Fibroblast of skin of back (primary cell): Measurements from ENCODE around the gene FHIT.

Source experiments
- DNase-seq: peaks from one replicate; pipeline ENCODE4 v3.0.0-alpha.2; 2013

FHIT gene

DNA sequence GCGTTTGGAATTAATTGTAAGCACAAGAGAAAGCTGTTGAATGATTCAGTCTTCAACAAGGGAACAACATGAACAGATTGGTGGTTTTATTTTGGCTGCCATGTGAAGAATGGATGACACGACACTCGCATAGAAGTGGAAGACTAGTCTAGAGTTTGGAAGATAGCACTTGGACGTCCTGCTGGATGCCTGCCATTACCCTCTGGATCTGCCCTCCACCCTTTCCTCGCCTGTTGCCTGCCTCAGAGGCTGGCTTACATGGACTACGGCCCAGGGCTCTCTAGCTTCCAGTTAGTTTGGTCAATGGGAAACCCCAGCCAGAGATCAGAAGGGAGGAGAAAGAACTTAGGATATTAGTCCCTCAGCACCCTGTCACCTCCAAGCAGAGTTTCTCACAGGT is 493.5 kb downstream of the FHIT start:
- DNase-seq: no peak

DNA sequence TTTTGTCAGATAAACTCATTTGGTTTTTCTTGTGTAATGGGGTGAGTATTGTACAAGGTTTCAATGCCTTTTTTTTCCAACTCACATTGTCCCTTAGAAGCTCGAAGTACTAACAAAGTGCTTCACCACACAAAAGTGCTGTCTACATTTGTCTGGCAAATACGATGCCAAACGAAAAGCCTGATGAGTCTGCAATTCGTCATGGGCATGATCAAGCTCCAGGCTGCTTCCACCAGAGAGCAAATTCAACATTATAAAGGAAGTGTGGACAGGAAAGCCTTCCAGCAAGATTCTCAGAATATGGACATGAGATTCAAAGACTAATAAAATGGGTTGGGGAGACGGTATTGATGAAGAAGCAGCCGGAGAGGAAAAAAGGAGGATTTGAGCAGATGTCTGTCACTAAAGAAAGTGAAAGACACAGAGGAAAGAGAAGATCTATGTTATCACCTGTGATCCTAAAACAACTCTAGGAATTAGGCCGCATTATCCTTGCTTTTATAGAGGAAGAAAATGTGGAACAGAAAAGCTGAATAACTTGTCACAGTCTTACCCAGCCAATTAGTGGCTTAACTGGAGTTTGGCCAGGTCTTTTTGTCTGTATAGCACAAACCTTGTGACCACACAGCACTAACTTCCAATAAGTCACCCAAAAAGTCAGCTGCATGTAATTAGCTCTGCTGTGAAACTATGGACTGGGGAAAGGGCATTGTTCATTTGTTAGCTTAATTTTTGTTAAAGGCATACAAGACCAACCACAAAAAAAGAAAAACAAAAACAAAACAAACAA is 494.8 kb downstream of the FHIT start:
- DNase-seq: no peak

DNA sequence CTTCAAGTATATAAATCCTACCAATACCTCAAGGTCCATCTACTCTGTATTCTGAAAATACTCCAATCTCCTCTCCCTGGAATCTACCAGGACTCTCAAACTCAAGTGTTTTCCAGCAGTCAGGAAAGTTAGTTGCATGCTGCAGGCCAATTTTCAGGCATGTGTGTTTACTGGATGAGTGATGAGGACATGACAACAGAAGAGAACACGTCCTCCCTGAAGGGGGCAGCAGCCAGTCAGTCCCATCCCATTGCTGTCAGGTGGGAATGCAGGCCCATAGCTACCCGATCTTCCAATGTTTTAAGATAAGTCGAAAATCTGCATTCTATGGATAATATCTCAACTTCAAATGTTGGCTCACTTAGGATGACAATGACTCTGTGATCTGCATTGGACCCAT is 496.2 kb downstream of the FHIT start:
- DNase-seq: no peak

DNA sequence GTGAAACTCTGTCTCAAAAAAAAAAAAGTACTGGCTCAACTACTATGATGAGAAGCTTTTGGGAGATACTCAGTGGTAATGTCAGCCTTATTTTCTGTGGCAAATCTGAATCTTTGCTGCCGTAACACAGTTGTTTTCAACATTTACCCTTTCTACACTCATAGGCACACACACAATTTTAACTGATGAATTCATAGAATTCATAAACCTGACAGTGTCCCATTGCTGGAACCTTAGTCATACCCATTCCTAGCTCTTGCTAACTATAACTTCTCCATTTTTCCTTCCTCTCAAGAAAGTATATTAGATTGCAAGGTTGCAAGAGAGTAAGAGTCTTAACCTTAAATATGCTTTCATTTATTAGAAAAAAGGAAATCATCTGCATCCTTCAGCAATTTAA is 496.6 kb downstream of the FHIT start:
- DNase-seq: peak; percentile 34

DNA sequence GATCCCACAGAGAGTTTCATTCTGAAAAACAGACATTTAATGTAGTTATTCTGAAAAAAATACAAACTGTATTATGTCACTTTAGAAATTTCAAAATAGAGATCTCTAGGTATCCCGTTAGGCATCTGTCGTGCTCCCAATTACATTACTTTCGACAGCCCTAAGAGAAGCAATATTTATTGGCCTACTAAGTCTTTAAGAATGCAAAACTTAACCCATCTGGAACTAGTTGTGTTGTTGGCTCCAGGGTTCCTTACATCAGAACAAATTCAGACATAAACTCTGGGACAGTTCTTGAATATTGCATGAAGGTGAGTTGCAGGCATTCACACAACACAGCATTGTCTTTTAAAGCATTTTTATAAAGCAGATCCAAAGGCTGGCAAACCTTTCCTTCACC is 498.4 kb downstream of the FHIT start:
- peak; percentile 46 for DNase-seq

DNA sequence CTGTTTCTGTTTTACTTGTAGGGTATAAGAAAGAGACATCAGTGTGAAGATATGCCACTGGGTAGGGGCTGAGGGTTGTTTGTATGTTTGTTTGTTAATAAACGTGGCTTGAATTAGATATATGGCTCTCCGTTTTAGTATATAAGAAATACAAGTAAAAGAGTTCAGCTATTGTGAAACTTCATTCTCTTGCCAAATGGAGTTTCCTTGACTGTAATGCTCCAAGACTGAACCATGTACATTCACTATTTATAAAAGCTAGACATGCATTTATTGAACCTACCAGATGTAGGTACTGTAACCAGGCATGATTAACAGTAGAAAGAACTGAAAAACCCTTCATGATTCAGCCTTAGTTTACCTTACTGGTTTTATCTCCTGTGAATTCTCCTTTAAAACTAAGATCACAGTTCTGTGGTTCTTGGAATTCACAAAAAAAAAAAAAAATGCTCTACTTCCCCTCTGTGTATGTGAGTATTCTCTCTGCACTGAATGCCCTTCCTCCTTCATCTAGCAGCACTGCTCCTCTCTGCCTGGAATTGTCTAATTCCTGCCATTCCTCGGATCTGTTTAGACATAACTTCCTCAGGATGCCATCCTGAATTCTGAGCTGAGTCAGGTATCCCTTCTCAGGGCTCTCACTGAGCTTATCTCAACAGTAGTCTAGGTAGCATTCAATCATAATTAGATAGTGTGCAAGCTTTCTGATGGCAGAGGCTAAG is 504.4 kb downstream of the FHIT start:
- DNase-seq: peak; percentile 55

DNA sequence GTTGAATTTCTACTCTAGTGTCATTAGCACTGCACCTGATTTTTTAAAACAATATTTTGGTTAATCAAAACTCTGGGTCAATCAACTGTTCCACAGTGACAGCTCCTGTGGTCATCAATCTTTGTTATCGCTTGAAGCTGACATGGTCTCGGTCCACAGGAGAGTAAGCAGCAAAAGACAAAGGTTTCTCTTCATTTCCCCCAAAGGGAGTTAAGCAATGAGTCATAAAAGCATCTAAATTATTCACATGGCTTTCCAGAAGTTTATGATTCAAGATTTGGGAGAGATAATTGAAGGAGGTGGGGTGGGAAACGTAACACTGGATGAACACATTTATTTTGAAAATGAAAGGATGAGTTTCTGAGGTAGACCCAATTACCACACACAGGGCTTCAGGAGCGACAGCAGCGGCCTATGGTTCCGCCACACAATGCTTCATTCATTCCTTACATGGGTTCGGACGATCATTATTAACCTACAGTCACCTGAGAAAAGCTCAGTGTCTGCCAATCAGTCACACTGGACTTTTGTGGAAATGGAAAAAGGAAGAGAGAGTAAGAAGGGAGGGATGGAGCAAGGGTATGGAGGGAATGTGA is 505.1 kb downstream of the FHIT start:
- no peak for DNase-seq

DNA sequence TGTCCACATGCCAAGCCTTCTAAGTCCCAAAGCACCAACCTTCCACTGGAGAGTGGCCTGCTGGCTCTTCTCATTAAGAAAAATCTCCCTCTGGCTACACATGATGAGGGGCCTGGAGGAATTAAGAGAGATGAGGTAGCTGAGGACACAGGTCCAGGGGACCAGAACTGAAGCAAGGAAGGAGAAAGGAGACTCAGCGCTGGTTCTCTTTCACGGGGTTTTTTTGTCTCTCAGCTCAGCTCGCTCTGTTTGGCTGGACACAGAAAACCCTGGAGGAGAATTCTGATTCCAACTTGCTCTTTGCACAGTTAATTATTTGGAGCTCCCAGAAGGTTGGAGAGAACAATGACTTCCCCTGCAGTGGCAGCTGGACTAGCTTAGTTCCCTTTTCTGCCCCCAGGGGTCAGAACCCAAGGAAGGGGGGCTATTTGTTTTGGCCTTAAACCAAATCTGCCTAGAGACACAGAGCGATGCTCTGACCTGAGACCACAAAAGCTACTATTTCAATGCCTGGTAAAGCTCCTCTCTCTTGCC is 507.6 kb downstream of the FHIT start:
- peak; percentile 34 for DNase-seq

DNA sequence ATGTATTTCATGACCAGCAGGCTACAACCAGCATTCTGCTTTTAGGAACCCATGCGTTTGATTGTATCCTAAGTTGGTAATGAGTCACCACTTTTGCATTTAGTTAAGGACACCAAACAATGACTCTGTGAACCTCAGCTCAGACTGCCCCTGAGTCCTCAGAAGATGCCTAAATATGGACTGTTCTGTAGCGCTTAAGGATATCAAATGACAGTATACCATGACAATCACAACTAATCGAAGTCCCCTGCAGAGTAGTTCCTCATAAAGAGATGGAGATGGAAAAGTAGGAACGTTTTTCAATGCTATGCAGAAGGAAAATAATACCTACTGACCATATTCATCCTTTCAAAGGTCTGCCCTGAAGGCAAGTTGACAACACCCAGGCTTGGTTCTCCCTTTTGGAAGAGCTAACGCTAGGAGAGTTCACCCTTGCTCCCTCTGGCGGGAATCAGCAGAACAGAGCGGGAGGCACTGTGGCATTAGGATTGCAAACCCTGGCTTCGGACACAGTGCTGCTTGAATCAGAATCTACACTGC is 508.6 kb downstream of the FHIT start:
- peak; percentile 96 for DNase-seq

DNA sequence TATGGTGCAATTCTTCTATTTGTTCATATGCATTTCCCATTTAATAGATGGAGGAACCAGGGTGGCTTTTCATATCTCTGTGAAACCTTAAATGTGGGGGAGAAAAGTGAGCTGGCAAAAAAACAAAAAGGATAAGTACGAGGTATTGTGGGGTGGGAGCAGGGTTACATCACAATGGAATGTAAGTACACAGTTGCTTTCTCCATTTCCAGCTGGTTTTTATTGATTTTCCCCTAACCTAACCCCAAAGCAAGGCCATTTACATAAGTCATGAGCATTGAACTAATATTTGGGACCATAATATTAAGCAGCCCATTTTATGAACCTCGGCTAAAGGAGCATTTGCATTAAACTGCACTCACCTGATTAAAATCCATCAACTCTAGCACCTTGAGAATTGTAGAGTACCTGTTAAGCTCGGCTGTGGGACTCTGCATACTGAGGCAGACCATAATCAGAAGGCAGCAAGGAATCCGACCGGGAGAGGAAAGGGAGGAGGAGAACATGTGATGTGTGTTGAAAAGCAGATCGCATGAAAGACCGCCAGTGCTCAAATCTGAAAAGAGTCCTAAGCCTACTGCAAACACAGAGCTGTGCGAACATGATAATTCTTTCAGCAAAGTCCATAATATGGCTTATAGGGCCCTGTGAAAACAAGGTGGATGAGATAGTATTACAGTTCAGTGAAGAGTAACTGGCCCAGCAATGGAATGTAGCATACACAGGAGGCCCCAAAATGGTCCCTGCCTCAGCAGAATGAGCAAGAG is 513.4 kb downstream of the FHIT start:
- DNase-seq: no peak

DNA sequence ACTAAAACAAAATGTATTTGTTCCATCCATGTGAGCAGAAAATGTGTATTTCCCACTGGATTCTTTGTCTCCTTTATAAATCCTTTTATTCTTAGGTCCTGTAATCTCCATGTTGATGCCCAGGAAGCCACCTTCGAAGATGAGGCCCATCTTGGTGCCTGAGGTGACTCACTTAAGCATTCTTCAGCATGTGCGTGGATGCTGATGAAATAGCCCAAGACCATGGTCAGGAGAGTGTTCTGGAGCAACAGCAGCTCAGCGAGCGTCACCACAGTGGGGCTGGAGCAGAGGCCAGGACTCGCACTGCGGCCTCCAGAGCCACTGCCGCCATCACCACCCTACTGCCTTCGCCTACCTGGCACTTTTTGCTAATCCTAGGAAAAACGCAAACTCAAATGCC is 520.9 kb downstream of the FHIT start:
- DNase-seq: no peak

DNA sequence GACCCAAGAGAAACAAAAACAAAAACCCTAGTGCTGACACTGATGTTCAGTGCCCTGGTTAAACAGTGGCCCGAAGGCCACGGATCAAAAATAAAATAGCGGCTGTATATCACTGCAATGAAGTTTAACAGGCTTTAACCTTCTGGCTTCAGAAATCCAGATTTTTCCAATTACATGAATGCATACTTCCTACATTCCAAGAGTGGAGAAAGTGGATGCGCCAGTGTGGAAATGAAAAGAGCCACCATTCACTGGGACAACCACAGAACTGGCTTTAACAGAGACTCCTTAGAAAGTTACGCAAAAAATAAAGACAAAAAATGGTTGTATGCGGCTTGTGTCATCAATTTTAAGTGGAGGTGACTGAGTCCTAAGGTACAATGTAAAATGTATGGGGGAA is 522.2 kb downstream of the FHIT start:
- no peak for DNase-seq

DNA sequence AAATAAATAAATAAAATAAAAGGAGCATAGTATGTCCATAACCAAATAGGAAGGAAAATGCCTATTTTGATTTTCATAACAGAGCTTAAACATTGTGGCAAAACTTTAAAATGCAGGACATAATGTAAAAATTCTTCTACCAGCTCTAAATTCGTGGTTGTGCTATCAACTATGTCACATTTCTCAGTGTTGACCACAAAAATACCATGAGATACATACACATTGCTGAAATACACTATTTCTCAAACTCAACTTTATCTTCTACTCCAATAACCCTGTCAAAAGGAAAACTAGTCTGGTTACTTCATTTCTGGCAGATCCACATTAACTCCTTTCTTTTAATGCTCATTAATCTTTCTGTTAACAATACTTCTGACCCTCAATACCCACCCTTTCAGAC is 523.2 kb downstream of the FHIT start:
- peak; percentile 49 for DNase-seq

DNA sequence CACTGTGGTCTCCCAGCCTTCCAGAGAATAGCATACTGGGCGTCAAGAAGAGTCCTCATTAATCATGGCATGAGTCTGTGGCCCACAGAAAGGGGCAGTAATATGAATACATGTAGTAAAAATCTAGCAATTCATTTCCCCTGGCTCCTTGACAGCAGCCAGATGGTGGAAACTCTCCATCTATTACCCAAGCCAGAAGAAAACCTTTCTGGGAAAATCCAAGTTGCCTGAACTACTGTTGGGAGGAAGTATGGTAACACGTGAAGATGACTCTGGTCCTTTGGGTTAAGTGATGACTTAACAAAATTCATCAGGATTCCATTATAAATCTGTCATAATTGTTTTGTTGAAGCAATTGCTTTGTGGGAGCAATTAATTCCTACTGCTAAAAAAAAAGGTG is 530.5 kb downstream of the FHIT start:
- peak; percentile 33 for DNase-seq

DNA sequence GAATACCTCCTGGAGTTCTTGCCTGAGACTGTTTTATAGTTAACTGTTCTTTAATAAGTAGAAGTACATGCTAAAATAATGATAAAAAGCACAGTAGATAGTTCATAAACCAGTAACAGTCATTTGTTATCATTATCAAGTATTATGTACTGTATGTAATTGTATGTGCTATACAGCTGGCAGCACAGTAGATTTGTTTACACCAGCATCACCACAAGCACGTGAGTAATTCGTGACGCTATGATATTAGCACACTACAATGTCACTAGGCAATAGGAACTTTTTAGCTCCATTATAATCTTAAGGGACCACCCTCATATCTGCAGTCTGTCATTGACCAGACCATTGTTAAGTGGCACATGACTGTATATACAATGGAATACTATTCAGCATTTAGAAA is 534.7 kb downstream of the FHIT start:
- no peak for DNase-seq

DNA sequence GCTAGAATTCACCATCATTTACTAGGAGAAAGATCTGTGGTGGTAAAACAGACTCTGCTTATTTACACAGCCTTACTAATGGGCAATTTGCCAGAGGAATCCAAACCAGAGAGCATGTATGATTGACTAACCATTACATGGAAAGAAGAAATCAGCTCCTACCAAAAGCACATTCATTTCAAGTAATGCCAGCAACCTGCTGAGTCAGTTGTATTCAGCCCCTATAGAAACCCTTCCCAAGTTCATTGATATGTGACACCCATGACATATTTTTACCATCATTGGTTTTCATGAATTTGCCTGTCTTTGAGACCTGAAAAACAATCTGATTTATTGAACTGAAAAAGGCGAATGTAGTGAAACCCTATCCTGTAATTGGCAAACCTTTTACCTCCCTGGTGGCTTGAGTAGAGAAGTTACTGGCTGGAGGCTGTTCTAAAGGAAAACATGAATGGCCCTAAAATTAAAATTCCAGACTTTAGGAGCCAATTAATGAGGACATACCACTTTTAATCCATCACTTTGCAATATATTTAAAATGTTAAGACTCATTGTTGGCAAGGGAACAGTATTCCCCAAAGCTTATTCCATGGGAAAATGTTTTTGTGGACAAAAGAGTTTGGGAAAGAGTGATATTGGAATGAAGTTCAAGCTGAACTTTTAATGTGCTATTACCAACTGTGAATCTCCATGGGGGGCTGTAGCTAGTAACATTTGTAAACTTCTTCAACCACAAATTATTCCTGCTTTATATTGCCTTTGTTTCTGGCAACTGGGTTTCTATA is 542.9 kb downstream of the FHIT start:
- DNase-seq: peak; percentile 84

DNA sequence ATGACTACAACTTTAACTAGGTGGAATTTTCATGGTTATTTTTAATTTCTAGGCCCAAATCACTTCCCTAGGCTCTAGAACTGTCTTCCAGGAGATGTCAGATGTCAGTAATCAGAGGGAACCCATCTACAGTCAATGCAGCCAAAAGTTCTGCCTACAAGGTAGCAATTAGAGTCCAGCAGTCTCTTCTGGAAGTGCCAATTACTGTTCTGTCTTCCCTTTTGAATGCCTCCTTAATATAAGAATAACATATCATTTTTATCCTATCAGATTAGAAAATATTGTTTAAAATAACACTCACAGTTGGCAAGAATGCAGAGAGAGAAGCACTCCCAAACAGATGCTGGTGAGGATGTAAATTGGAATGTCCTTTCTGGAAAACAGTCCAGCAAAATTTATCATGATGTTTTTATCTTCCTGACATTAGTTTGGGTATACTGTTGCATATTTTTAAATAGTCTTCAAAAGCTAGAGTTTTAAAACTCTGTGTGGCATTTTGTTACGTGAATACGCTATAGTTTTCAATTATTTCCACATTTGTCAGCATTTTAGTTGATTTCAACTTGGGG is 543.7 kb downstream of the FHIT start:
- peak; percentile 83 for DNase-seq

DNA sequence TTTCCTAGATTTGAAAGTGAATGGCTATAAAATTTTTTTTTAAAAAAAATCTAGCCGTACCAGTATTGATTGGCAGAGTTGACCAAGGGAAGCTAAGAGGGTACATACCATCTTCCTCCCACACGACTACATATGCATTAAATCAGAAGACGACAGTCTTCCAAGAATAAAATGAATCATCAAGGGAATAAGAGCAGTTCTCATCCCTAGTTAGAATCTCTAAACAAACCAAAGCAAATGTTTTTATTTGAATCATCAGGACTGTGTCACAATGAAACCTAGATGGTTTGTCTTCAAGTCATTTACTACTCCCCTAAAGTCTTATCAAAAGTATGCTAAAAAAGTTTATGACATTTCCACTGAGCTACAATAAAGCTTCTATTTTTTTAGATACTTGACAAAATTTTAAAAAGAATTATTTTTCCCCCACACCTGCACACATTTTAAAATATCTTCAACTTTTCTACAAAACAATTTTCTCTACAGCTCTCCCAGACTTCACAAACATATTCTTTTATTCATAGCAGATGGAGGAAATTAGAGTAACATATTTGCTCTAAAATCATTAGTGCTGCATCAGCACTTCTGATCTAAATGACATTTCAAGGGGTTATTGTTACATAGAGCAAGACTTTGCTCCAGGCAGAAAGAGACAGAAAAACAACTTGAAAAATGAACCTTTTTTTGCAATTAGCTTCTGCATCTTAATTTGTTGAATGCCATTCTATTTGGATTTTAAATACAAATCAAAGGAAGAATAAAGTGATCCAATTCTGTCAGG is 547.1 kb downstream of the FHIT start:
- peak; percentile 88 for DNase-seq

DNA sequence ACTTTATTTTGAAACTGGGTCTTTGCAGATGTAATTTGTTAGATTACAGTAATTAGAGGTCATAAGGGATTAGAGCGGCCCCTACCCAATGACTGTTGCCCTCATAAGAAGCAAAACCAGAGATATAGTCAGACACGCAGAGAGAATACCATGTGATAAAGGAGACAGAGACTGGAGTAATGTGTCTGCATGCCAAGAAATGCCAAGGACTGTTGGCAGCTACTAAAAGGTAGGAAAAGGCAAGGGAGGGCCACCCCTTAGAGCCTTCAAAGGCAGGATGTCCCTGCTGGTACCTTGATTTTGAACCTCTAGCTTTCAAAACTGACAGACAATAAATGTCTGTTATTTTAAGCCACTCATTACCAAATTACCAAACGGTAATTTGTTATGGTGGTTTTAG is 548.2 kb downstream of the FHIT start:
- no peak for DNase-seq

DNA sequence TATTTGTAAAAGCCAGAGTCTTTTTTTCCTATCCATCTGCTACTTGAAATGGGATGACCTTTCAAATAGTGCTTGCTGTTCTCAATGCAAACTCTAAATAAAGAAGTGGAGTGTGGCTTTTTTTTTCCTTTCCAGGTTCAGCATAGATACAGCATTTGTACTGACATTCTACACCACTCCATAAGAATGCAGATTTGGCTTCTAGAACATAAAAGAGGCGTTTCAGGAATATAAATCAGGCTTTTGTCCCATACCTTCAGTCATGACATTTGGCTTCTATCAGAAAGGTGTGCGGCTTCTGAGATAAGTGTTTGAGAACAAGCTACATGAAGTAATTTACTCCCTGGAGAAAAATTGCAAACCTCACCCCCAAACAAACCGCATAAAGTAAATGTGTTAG is 553.1 kb downstream of the FHIT start:
- DNase-seq: no peak

DNA sequence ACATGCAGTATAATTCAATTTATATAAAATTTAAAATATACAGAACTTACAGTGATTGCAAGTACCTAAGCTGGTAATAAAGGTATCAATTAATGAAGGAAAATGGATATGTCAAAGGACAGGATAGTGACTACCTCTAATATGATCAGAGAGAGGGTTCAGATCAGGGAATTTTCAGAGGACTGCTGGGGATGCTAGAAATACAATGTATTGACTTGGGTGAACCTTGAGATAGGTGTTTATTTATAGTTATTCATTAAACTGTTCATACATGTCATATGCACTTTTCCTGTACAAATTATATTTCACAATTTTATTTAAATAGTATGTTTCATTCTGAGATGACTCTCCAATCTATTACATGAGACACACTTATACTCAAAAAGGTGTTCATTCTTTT is 554.1 kb downstream of the FHIT start:
- no peak for DNase-seq
